ENCODE measurements around the gene ELOVL5.

The ELOVL5 gene

DNA sequence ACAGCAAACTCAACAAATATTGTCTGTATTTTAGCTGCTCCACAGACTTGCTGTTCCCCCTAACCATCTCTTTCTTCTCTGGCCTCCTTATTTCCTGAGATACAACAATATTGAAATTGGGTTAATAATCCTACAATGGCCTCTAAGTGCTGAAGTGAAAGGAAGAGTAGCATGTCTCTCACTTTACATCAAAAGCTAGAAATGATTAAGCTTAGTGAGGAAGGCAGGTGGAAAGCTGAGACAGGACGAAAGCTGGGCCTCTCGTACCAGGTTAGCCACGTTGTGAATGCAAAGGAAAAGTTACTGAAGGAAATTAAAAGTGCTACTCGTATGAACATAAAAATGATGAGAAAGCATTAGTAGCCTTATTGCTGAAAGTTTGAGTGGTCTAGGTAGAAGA is 63.8 kb downstream of the ELOVL5 start:
- TF ChIP-seq, protein P1, sequence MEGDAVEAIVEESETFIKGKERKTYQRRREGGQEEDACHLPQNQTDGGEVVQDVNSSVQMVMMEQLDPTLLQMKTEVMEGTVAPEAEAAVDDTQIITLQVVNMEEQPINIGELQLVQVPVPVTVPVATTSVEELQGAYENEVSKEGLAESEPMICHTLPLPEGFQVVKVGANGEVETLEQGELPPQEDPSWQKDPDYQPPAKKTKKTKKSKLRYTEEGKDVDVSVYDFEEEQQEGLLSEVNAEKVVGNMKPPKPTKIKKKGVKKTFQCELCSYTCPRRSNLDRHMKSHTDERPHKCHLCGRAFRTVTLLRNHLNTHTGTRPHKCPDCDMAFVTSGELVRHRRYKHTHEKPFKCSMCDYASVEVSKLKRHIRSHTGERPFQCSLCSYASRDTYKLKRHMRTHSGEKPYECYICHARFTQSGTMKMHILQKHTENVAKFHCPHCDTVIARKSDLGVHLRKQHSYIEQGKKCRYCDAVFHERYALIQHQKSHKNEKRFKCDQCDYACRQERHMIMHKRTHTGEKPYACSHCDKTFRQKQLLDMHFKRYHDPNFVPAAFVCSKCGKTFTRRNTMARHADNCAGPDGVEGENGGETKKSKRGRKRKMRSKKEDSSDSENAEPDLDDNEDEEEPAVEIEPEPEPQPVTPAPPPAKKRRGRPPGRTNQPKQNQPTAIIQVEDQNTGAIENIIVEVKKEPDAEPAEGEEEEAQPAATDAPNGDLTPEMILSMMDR (conservative IDR thresholded peaks at IDR 0.05) = no peak
- H3K27ac ChIP-seq = no peak overlapping the region

- TF ChIP-seq, protein P1 (conservative IDR thresholded peaks at IDR 0.05) = no peak
- H3K27ac ChIP-seq = no peak overlapping the region; the same call in 1 of the 2 replicates
Observed at GRCh38 chr6:53282741-53283140, 66.0 kb downstream of the ELOVL5 start.

- peak overlapping the region; percentile 68; the same call in 1 of the 2 replicates for H3K27ac ChIP-seq
- TF ChIP-seq, protein P1 (conservative IDR thresholded peaks at IDR 0.05) = no peak
Observed at GRCh38 chr6:53282234-53282633, 66.5 kb downstream of the ELOVL5 start.

DNA sequence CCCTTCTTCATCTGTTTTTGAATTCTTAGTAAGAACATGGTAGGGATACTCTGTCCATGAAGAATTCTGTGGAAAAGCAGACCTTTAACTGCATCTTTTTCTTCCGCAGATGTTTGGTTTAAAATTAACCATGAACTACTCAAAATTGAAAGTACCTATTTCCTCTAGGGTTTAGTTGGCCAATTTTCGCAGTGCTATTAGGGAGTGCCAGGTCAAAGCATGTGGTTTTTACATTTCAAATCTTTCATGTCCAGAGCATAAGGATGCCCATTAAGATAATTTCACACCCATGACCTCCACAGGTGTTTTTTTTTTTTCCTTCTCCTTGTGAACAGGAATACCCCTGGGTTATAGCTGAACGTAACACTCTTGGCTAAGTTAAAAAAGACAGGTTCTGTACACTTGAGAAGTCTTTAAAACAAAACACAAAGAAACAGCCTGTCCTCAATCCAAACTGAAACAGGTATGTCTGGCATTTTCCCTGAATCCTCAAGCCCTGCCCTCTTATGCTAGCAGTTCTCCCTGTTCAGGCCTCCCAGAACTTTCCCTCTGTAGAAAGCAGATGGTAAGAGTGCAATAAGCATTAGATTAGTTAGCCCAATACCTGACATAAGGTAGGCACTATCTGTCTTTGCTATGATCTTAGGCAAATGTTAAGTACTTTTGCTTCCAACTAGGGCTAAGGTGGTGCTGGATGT is 67.1 kb downstream of the ELOVL5 start:
- H3K27ac ChIP-seq = peak overlapping the region; percentile 68; the same call in 1 of the 2 replicates
- TF ChIP-seq, protein P1 (conservative IDR thresholded peaks at IDR 0.05) = no peak

- H3K27ac ChIP-seq = peak overlapping the region; percentile 68
- TF ChIP-seq, protein P1 (conservative IDR thresholded peaks at IDR 0.05) = no peak
Observed at GRCh38 chr6:53280207-53280606, 68.5 kb downstream of the ELOVL5 start.

DNA sequence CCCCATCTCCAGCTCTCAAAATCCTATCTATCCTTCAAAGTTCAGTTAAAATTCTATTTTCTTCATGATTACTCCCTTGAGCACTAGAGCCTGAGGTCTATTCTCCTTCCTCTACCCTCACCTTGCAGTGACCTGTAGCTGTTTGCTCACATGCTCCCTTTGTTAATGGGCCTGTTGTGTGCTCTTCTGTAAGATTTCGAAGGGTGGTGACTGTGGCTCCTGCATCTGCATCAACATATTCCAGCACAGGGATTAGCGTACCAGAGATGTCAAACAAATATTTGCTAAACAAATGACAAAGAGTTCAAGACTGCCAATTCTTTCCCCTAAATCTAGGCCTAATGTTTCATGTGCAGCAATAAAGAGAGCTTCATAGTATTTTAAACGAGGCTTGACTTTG is 69.5 kb downstream of the ELOVL5 start:
- TF ChIP-seq, protein P1 (conservative IDR thresholded peaks at IDR 0.05) = no peak

DNA sequence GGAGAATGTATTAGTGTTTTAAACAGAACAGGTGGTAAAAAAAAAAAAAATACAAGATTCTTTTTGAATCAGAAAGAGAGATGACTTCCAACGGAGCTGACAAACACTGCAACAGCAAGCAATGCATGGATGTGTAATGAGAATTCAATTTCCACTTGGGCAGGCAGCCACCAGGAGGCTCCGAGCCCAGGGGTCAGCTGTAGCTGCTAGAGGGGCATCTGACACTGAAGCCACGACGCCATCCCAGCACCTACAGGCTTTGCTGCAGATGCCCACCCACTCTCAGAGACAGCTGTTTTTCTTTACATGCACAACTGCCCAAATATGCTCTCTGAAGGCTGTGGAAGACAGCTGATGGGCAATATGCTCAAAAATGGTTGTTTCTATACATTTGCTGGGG is 75.4 kb downstream of the ELOVL5 start:
- TF ChIP-seq, protein P1 (conservative IDR thresholded peaks at IDR 0.05) = no peak
- H3K27ac ChIP-seq = no peak overlapping the region

More for the DNA sequence above, 69.5 kb downstream of the ELOVL5 start:
- H3K27ac ChIP-seq = peak overlapping the region; percentile 68
